Nephron (organoid): ENCODE measurements around the gene MPP7.

Source experiments
- H3K27ac Mint-ChIP-seq, 3 experiments: 2 replicates each; pipeline ENCODE4 v1.8.0; 2020; ENCODE audit warnings: mixed read lengths in 3 of 3, mild to moderate bottlenecking in 2 of 3, moderate library complexity in 1 of 3
- H3K27me3 Mint-ChIP-seq: 2 replicates; pipeline ENCODE4 v1.8.0; 2021; ENCODE audit warnings: low read depth, mild to moderate bottlenecking, moderate library complexity, mixed read lengths
- H3K36me3 Mint-ChIP-seq: 2 replicates; pipeline ENCODE4 v1.8.0; 2020; ENCODE audit warnings: low read depth, mixed read lengths
- H3K4me1 Mint-ChIP-seq: 2 replicates; pipeline ENCODE4 v1.8.0; 2020; ENCODE audit warnings: mixed read lengths
- H3K4me3 Mint-ChIP-seq, 3 experiments: 2 replicates each; pipeline ENCODE4 v1.8.0; 2020; ENCODE audit warnings: mild to moderate bottlenecking in 3 of 3, mixed read lengths in 3 of 3, moderate library complexity in 2 of 3
- H3K9me3 Mint-ChIP-seq: 2 replicates; pipeline ENCODE4 v1.8.0; 2020; ENCODE audit warnings: mixed read lengths
- TF ChIP-seq, protein P1 (sequence below), 3 experiments: fragments of 200-600 bp; sonication (generic); IDR thresholded peaks; one replicate each; pipeline ENCODE4 v1.5.0; 2021; ENCODE audit warnings: antibody characterized with exemption in 3 of 3; ENCODE audit not compliant: unreplicated experiment in 3 of 3

The MPP7 gene

DNA sequence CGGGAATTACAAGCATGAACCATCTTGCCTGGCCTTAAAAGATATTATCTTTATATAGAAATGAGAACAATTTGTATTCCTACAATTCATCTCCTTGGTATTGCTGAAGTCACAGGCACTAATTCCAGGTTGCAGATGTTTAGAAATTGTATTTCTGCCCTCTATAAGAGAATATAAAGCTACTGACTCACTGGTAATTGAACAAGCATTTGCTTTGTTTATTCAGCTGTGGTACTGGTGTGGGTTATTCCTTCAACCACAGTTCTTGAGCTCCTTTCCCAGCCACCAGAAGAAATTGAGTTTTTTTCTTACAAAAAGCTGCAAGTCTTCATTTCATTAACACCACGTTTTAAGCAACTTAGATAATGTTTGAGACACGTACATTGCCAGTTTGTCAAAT is 29.0 kb upstream of the MPP7 start:
- peaks cover 10% of the 10 kb centered on the region for H3K4me1 Mint-ChIP-seq
- H3K4me3 Mint-ChIP-seq = no peak overlapping the region
- H3K36me3 Mint-ChIP-seq = no peaks in the 10 kb centered on the region
- no peaks in the 10 kb centered on the region for H3K27me3 Mint-ChIP-seq
- H3K9me3 Mint-ChIP-seq = no peaks in the 10 kb centered on the region
- TF ChIP-seq, protein P1, sequence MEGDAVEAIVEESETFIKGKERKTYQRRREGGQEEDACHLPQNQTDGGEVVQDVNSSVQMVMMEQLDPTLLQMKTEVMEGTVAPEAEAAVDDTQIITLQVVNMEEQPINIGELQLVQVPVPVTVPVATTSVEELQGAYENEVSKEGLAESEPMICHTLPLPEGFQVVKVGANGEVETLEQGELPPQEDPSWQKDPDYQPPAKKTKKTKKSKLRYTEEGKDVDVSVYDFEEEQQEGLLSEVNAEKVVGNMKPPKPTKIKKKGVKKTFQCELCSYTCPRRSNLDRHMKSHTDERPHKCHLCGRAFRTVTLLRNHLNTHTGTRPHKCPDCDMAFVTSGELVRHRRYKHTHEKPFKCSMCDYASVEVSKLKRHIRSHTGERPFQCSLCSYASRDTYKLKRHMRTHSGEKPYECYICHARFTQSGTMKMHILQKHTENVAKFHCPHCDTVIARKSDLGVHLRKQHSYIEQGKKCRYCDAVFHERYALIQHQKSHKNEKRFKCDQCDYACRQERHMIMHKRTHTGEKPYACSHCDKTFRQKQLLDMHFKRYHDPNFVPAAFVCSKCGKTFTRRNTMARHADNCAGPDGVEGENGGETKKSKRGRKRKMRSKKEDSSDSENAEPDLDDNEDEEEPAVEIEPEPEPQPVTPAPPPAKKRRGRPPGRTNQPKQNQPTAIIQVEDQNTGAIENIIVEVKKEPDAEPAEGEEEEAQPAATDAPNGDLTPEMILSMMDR (IDR thresholded peaks at IDR 0.05; ENCODE audit: unreplicated experiment in 3 of 3) = no peak
- no peak overlapping the region for H3K27ac Mint-ChIP-seq

GRCh38 chr10:28331066-28331465 is 28.2 kb upstream of the MPP7 start:
- H3K27ac Mint-ChIP-seq = no peak overlapping the region
- H3K36me3 Mint-ChIP-seq = no peaks in the 10 kb centered on the region
- H3K27me3 Mint-ChIP-seq = no peaks in the 10 kb centered on the region
- TF ChIP-seq, protein P1 (IDR thresholded peaks at IDR 0.05; ENCODE audit: unreplicated experiment in 3 of 3) = no peak
- H3K9me3 Mint-ChIP-seq = no peaks in the 10 kb centered on the region
- no peak overlapping the region for H3K4me3 Mint-ChIP-seq
- peaks cover 17% of the 10 kb centered on the region for H3K4me1 Mint-ChIP-seq

DNA sequence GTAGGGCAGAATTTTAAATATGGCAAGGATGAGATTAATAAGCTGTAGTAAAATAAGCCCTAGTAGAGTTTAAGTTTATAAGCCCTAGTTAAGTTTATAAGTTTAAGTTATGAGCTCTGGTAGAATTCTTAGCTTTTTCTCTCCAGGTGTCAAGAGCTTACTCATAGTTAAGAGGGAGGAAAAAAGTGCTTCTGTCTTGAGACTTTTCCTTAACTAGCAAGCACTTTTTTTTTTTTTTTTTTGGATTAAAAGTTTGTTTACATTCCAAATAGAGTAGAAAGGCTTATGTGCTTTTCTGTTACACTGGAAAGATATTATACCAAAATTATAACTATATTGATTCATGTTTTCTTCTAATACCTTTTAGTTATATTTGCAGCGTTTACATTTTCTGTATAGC is 25.5 kb upstream of the MPP7 start:
- Mint-ChIP-seq H3K4me1 (peaks cover 19% of the 10 kb centered on the region), H3K27me3 (no peaks in the 10 kb centered on the region), H3K36me3 (no peaks in the 10 kb centered on the region), H3K9me3 (no peaks in the 10 kb centered on the region), H3K27ac (no peak overlapping the region), H3K4me3 (no peak overlapping the region)
- TF ChIP-seq, protein P1 (IDR thresholded peaks at IDR 0.05; ENCODE audit: unreplicated experiment in 3 of 3) = no peak

DNA sequence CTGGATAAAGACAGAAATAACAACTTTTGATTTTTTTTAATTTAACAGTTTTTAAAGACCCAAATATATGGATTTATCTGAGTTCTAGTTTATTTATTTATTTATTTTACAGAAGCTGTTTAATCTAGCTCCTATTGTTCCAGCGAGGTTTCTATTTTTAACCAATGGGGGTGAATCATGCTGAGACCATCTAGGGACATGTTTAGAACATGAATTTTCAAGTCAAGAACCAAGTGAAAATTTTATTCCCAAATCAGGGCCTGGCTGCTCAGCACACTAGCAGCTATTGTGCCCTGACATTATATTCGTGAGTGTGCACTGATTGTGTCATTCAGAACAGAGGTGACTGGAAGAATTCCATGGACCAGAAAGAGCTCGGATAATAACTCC is 24.6 kb upstream of the MPP7 start:
- H3K4me3 Mint-ChIP-seq = no peak overlapping the region
- H3K27ac Mint-ChIP-seq = no peak overlapping the region
- no peaks in the 10 kb centered on the region for H3K9me3 Mint-ChIP-seq
- peaks cover 19% of the 10 kb centered on the region for H3K4me1 Mint-ChIP-seq
- TF ChIP-seq, protein P1 (IDR thresholded peaks at IDR 0.05; ENCODE audit: unreplicated experiment in 3 of 3) = no peak
- no peaks in the 10 kb centered on the region for H3K27me3 Mint-ChIP-seq
- H3K36me3 Mint-ChIP-seq = no peaks in the 10 kb centered on the region

DNA sequence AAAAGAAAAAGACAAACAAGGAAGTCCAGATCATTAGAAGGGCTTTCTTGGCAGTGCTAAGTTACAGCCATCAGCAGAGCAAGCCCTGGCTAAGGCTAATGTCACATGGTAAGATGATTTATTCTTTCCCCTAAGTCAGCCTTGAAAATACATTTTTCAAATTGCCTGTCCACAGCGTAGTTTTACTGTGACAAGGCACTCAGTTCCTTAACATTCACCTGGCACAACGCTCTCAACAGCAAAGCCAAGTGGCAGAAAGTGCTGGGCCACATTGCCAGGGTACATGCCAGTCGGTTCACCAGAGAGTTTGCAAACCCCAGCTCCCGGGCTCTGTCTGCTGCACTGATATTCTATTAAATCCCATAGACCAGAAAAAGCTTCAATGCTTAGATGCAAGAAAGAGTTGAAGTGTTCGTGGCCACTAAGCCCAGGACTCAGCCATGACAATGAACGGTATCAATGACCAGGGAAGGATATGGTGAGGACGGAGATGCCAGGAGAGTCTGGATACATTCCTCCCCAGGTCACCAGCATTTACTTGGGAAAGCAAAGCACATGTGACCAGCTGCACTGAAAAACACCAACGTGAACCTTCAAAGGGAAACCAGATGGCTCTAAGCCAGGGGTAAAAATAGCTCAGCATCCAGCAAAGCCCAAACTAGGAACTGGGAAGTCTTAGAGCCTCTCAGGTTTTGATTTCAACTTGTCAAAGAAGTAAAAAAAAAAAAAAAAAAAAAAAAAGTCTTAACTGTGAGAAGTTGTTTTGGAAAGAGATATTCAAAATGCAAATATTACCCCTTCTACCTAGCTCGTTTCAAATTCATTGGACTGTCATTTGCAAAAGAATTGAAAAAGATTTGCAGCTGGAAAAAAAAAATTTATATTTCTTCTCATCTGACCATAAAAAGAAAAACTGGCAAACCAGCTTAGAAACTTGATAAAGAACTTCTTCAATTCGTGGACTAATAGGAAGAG is 23.9 kb upstream of the MPP7 start:
- Mint-ChIP-seq H3K4me3 (peak overlapping the region in 1 of 3 experiments; percentile 9), H3K9me3 (no peaks in the 10 kb centered on the region), H3K4me1 (peaks cover 19% of the 10 kb centered on the region), H3K27ac (peak overlapping the region in 2 of 3 experiments; percentile 5 to 23), H3K36me3 (no peaks in the 10 kb centered on the region), H3K27me3 (no peaks in the 10 kb centered on the region)
- TF ChIP-seq, protein P1 (IDR thresholded peaks at IDR 0.05; ENCODE audit: unreplicated experiment in 3 of 3) = no peak

DNA sequence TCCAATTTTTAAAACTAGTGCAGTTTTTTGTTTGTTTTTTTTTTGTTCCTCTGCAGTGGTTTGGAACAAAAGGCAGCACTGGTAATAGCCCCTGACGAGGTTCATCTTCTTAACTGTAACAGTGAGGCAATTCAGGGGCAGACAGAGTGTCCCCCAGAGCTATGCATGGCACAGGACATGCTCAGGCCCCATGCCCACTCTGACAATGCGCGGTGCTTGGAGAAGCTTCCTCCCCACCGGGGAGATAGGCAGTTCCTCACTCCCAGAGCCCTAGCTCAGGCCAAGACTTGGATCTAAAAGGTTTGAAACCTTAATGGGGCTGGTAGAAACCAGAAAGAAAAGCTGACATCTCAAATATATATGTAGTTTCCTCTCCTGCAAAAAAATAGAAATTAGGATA is 17.9 kb upstream of the MPP7 start:
- H3K9me3 Mint-ChIP-seq = no peaks in the 10 kb centered on the region

More for the DNA sequence above, 17.9 kb upstream of the MPP7 start:
- Mint-ChIP-seq H3K4me1 (no peaks in the 10 kb centered on the region), H3K27ac (no peak overlapping the region), H3K36me3 (no peaks in the 10 kb centered on the region), H3K27me3 (peaks cover 11% of the 10 kb centered on the region), H3K4me3 (no peak overlapping the region)
- TF ChIP-seq, protein P1 (IDR thresholded peaks at IDR 0.05; ENCODE audit: unreplicated experiment in 3 of 3) = no peak
